AG04450 (cell line): ENCODE data around the gene TRIP12. TPM values are rescaled to one million over a fixed set of nuclear protein-coding genes. Genes with fewer than 3 reads are reported as not detected.

Experiments
- CTCF ChIA-PET: fragments of 300-600, 350-600 bp; formaldehyde crosslinking; extraction: SDS; loops from one replicate; lab custom pipeline; 2022; ENCODE audit warnings: antibody characterized with exemption, inconsistent platforms; lab: Charles Lee
- POLR2A ChIA-PET: fragments of 350-600 bp; formaldehyde crosslinking; extraction: SDS; loops from one replicate; lab custom pipeline; 2021; ENCODE audit warnings: antibody characterized with exemption, inconsistent platforms; lab: Yijun Ruan, JAX
- DNase-seq: peaks from one replicate; pipeline ENCODE4 v3.0.0-alpha.2; 2011; ENCODE audit warnings: low read depth, low spot score
- H3K27ac ChIP-seq: one replicate; pipeline ENCODE4 v1.5.1; 2012; ENCODE audit warnings: low read depth, low read length, control low read depth
- H3K27me3 ChIP-seq: one replicate; pipeline ENCODE4 v1.6.0; 2012; ENCODE audit warnings: low read length; ENCODE audit not compliant: control insufficient read depth, insufficient read depth
- H3K4me3 ChIP-seq: 2 replicates; pipeline ENCODE4 v1.5.1; 2011; ENCODE audit warnings: mild to moderate bottlenecking, low read depth, low read length, control low read depth
- H3K9me3 ChIP-seq: 2 replicates; pipeline ENCODE4 v1.5.1; 2012; ENCODE audit warnings: low read length; ENCODE audit not compliant: control insufficient read depth, insufficient read depth
- CTCF ChIP-seq: IDR thresholded peaks from 2 replicates; pipeline ENCODE4 v1.5.1; 2011; ENCODE audit warnings: low read depth, low read length, control low read depth, inconsistent platforms
- polyA plus RNA-seq: library from polyadenylated mRNA; depleted of rRNA; stranded (reverse); fragments of >200 nt; gene quantifications from 2 replicates; pipeline ENCODE4 v1.2.3, GENCODE V29; 2011

The TRIP12 gene
- polyA plus RNA-seq, 1 experiment, result 170 TPM

- no peak overlapping the region for H3K27ac ChIP-seq
- DNase-seq, result no peak
- CTCF ChIA-PET, result interaction anchor here (6.7 kb wide), 1 partner anchor 22 kb away, joined by 69 read pairs; no protein-coding TSS in a partner anchor
Measured at GRCh38 chr2:229777716-229778115, 144.1 kb downstream of the TRIP12 start.

GRCh38 chr2:229775614-229776313, 146.0 kb downstream of the TRIP12 start:
- ChIA-PET POLR2A (no interaction called here), CTCF (interaction anchor here (0.9 to 2.2 kb wide), 3 partner anchors 25 to 384 kb away, joined by 3 to 9 read pairs (median 3); no protein-coding TSS in a partner anchor)
- no peaks in the 10 kb centered on the region for H3K27me3 ChIP-seq
- no peak overlapping the region for H3K4me3 ChIP-seq
- H3K27ac ChIP-seq, result no peak overlapping the region
- no peaks in the 10 kb centered on the region for H3K9me3 ChIP-seq
- no peak for DNase-seq
- no peak for TF ChIP-seq CTCF

More at GRCh38 chr2:229777716-229778115, 144.1 kb downstream of the TRIP12 start:
- no peaks in the 10 kb centered on the region for H3K9me3 ChIP-seq
- POLR2A ChIA-PET, result no interaction called here
- no peak for TF ChIP-seq CTCF
- H3K27me3 ChIP-seq, result no peaks in the 10 kb centered on the region
- no peak overlapping the region for H3K4me3 ChIP-seq

GRCh38 chr2:229774237-229774636, 147.6 kb downstream of the TRIP12 start:
- POLR2A ChIA-PET, result no interaction called here
- H3K27ac ChIP-seq, result no peak overlapping the region
- no peaks in the 10 kb centered on the region for H3K9me3 ChIP-seq

GRCh38 chr2:229768235-229768634, 153.6 kb downstream of the TRIP12 start:
- no peak for DNase-seq
- Histone ChIP-seq H3K27me3 (no peaks in the 10 kb centered on the region), H3K9me3 (no peaks in the 10 kb centered on the region), H3K27ac (no peak overlapping the region), H3K4me3 (no peak overlapping the region)
- ChIA-PET POLR2A (no interaction called here), CTCF (interaction anchor here (2.9 kb wide), 1 partner anchor 12 kb away, joined by 29 read pairs; no protein-coding TSS in a partner anchor)
- no peak for TF ChIP-seq CTCF

More at GRCh38 chr2:229774237-229774636, 147.6 kb downstream of the TRIP12 start:
- Histone ChIP-seq H3K4me3 (no peak overlapping the region), H3K27me3 (no peaks in the 10 kb centered on the region)
- CTCF ChIA-PET, result interaction anchor here (1.5 kb wide), 1 partner anchor 27 kb away, joined by 8 read pairs; no protein-coding TSS in a partner anchor
- no peak for TF ChIP-seq CTCF
- DNase-seq, result no peak

- H3K27me3 ChIP-seq, result no peaks in the 10 kb centered on the region
- POLR2A ChIA-PET, result no interaction called here
- no peak for DNase-seq
- TF ChIP-seq CTCF, result no peak
- H3K9me3 ChIP-seq, result no peaks in the 10 kb centered on the region
- H3K4me3 ChIP-seq, result no peak overlapping the region
- CTCF ChIA-PET, result interaction anchor here (1.5 to 2.9 kb wide), 2 partner anchors 15 to 1875 kb away, joined by 3 to 29 read pairs; no protein-coding TSS in a partner anchor
- H3K27ac ChIP-seq, result no peak overlapping the region
Measured at GRCh38 chr2:229765721-229766120, 156.1 kb downstream of the TRIP12 start.
